GM23338 (cell line): ENCODE results near the gene FXYD6. TPM values are rescaled to one million over a fixed set of nuclear protein-coding genes. Genes with fewer than 3 reads are reported as not detected.
"Not testable (repeated sequence)": the region's sequence is repeated elsewhere in the genome, so short reads cannot be mapped to it uniquely, and the experiment has no call there.

Experiments used
- ATAC-seq: fragments of 200-7000 bp; cut with Tn5 transposase; 3 replicates; pipeline ENCODE4 v1.9.1; 2020
- DNase-seq: peaks from one replicate; pipeline ENCODE4 v3.0.0-alpha.2; 2015; ENCODE audit warnings: low spot score
- H2AFZ ChIP-seq: fragments of 200-600 bp; sonication (generic); 2 replicates; pipeline ENCODE4 v1.8.0; 2016; ENCODE audit warnings: antibody characterized with exemption, mild to moderate bottlenecking, moderate library complexity
- H3F3A ChIP-seq: fragments of 200-600 bp; sonication (generic); replicated peaks from 2 replicates; pipeline ENCODE4 v1.8.0; 2017; ENCODE audit warnings: antibody characterized with exemption, mixed run types, low read depth
- H3K27ac ChIP-seq: fragments of 200-600 bp; sonication (generic); 2 replicates; pipeline ENCODE4 v1.6.1; 2016; ENCODE audit warnings: low read depth
- H3K27me3 ChIP-seq: fragments of 200-600 bp; sonication (generic); 2 replicates; pipeline ENCODE4 v1.8.0; 2016; ENCODE audit warnings: mild to moderate bottlenecking, mixed run types, moderate library complexity; ENCODE audit not compliant: insufficient read depth
- H3K36me3 ChIP-seq: fragments of 200-600 bp; sonication (generic); 2 replicates; pipeline ENCODE4 v1.8.0; 2016; ENCODE audit warnings: mild to moderate bottlenecking; ENCODE audit not compliant: insufficient read depth
- H3K4me1 ChIP-seq: fragments of 200-600 bp; sonication (generic); 2 replicates; pipeline ENCODE4 v1.8.0; 2016; ENCODE audit warnings: mild to moderate bottlenecking, moderate library complexity; ENCODE audit not compliant: insufficient read depth
- H3K4me2 ChIP-seq: fragments of 200-600 bp; sonication (generic); 2 replicates; pipeline ENCODE4 v1.7.1; 2017; ENCODE audit warnings: mixed run types
- H3K4me3 ChIP-seq: fragments of 200-600 bp; sonication (generic); 2 replicates; pipeline ENCODE4 v1.6.1; 2016; ENCODE audit warnings: mixed run types
- H3K79me2 ChIP-seq: fragments of 200-600 bp; sonication (generic); replicated peaks from 2 replicates; pipeline ENCODE4 v1.8.0; 2017; ENCODE audit warnings: mild to moderate bottlenecking; ENCODE audit not compliant: insufficient read depth
- H3K9me2 ChIP-seq: fragments of 200-600 bp; sonication (generic); 2 replicates; pipeline ENCODE4 v1.8.0; 2017; ENCODE audit not compliant: insufficient read depth
- H4K20me1 ChIP-seq: fragments of 200-600 bp; sonication (generic); replicated peaks from 2 replicates; pipeline ENCODE4 v1.8.0; 2017; ENCODE audit warnings: mild to moderate bottlenecking; ENCODE audit not compliant: insufficient read depth
- H3K27ac Mint-ChIP-seq: 2 replicates; pipeline ENCODE4 v1.8.0; 2020; ENCODE audit warnings: inconsistent platforms, mild to moderate bottlenecking, moderate library complexity, mixed read lengths
- H3K27me3 Mint-ChIP-seq: 3 replicates; pipeline ENCODE4 v1.8.0; 2022; ENCODE audit warnings: low read depth, mild to moderate bottlenecking, moderate library complexity, mixed read lengths, inconsistent platforms; ENCODE audit not compliant: insufficient read depth, poor library complexity
- H3K36me3 Mint-ChIP-seq: 3 replicates; pipeline ENCODE4 v1.8.0; 2021; ENCODE audit warnings: low read depth, mild to moderate bottlenecking, inconsistent platforms, moderate library complexity, mixed read lengths
- H3K4me1 Mint-ChIP-seq: 3 replicates; pipeline ENCODE4 v1.8.0; 2020; ENCODE audit warnings: mild to moderate bottlenecking, inconsistent platforms, mixed read lengths
- H3K4me3 Mint-ChIP-seq: 3 replicates; pipeline ENCODE4 v1.8.0; 2021; ENCODE audit warnings: moderate library complexity, mild to moderate bottlenecking, inconsistent platforms, mixed read lengths
- H3K9me3 Mint-ChIP-seq: 3 replicates; pipeline ENCODE4 v1.8.0; 2020; ENCODE audit warnings: moderate library complexity, mild to moderate bottlenecking, inconsistent platforms, mixed read lengths
- CREB1 ChIP-seq: fragments of 250-450 bp; sonication (Bioruptor Pico); IDR thresholded peaks from 2 replicates; pipeline ENCODE4 v1.5.0; 2020; ENCODE audit warnings: low read depth, mild to moderate bottlenecking, moderate library complexity
- CTCF ChIP-seq, 2 experiments: fragments of 200-600 bp in 1 of 2; sonication (generic) in 1 of 2; conservative IDR thresholded peaks; 2 replicates each; pipeline versions ENCODE4 v1.5.1 to v1.6.1; 2016 to 2017; ENCODE audit warnings: antibody characterized with exemption in 2 of 2, low read depth in 2 of 2, mild to moderate bottlenecking in 2 of 2, moderate library complexity in 1 of 2
- EZH2phosphoT487 ChIP-seq: fragments of 200-600 bp; sonication (generic); IDR thresholded peaks from one replicate; pipeline ENCODE4 v1.8.1; 2018; ENCODE audit warnings: antibody characterized with exemption; ENCODE audit not compliant: unreplicated experiment
- NANOG ChIP-seq: IDR thresholded peaks from 2 replicates; pipeline ENCODE4 v1.6.1; 2016; ENCODE audit warnings: antibody characterized with exemption, borderline replicate concordance
- STAT1 ChIP-seq: IDR thresholded peaks from one replicate; pipeline ENCODE4 v1.6.1; 2016; ENCODE audit warnings: antibody characterized with exemption; ENCODE audit not compliant: unreplicated experiment
- ZNF114 ChIP-seq: fragments of 250-450 bp; sonication (Bioruptor Pico); IDR thresholded peaks from 2 replicates; pipeline ENCODE4 v1.5.0; 2020; ENCODE audit warnings: mild to moderate bottlenecking, moderate library complexity
- ZNF331 ChIP-seq: fragments of 250-450 bp; sonication (Bioruptor Pico); IDR thresholded peaks from 2 replicates; pipeline ENCODE4 v1.5.0; 2020; ENCODE audit warnings: low read depth, mild to moderate bottlenecking, moderate library complexity
- polyA plus RNA-seq: library from polyadenylated mRNA; unstranded; fragments of >200 nt; fragmentation: Nextera tagmentation; extraction: Ambion mirVana; gene quantifications from 2 replicates; pipeline ENCODE4 v1.2.1, GENCODE V29; 2016
- total RNA-seq: library from RNA; depleted of rRNA; stranded (reverse); fragments of >200 nt; shearing (Covaris generic); gene quantifications from 2 replicates; pipeline ENCODE4 v1.2.3, GENCODE V29; 2014
- TF ChIP-seq, protein P1 (sequence below): IDR thresholded peaks from one replicate; pipeline ENCODE4 v1.6.1; 2018; ENCODE audit warnings: antibody characterized with exemption; ENCODE audit not compliant: unreplicated experiment
- TF ChIP-seq, protein P2 (sequence below): IDR thresholded peaks from 2 replicates; pipeline ENCODE4 v1.6.1; 2016; ENCODE audit warnings: antibody characterized with exemption

Gene FXYD6
- total and polyA plus RNA-seq, 2 experiments from 2014 or later = 26.2 to 30.7 TPM

- peaks cover 36% of the 10 kb centered on the region for H3K4me1 ChIP-seq
- no peaks in the 10 kb centered on the region for H3K27me3 ChIP-seq
- DNase-seq = no peak
- H3K4me3 ChIP-seq = no peak overlapping the region
- H3F3A ChIP-seq = no peaks in the 10 kb centered on the region
- peaks cover 34% of the 10 kb centered on the region for H3K79me2 ChIP-seq
- Mint-ChIP-seq H3K27me3 (no peaks in the 10 kb centered on the region), H3K9me3 (no peaks in the 10 kb centered on the region), H3K27ac (no peak overlapping the region), H3K4me3 (no peak overlapping the region), H3K36me3 (no peaks in the 10 kb centered on the region), H3K4me1 (peaks cover 46% of the 10 kb centered on the region)
- H3K27ac ChIP-seq = no peak overlapping the region
- TF ChIP-seq NANOG (no peak), ZNF331 (CRISPR knock-in tag) (no peak), ZNF114 (CRISPR knock-in tag) (no peak), CREB1 (CRISPR knock-in tag) (no peak), EZH2phosphoT487 (no peak)
- TF ChIP-seq, protein P1, sequence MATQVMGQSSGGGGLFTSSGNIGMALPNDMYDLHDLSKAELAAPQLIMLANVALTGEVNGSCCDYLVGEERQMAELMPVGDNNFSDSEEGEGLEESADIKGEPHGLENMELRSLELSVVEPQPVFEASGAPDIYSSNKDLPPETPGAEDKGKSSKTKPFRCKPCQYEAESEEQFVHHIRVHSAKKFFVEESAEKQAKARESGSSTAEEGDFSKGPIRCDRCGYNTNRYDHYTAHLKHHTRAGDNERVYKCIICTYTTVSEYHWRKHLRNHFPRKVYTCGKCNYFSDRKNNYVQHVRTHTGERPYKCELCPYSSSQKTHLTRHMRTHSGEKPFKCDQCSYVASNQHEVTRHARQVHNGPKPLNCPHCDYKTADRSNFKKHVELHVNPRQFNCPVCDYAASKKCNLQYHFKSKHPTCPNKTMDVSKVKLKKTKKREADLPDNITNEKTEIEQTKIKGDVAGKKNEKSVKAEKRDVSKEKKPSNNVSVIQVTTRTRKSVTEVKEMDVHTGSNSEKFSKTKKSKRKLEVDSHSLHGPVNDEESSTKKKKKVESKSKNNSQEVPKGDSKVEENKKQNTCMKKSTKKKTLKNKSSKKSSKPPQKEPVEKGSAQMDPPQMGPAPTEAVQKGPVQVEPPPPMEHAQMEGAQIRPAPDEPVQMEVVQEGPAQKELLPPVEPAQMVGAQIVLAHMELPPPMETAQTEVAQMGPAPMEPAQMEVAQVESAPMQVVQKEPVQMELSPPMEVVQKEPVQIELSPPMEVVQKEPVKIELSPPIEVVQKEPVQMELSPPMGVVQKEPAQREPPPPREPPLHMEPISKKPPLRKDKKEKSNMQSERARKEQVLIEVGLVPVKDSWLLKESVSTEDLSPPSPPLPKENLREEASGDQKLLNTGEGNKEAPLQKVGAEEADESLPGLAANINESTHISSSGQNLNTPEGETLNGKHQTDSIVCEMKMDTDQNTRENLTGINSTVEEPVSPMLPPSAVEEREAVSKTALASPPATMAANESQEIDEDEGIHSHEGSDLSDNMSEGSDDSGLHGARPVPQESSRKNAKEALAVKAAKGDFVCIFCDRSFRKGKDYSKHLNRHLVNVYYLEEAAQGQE = no peak
- no peaks in the 10 kb centered on the region for H3K9me2 ChIP-seq
- no peak for ATAC-seq
- H4K20me1 ChIP-seq = peaks cover 17% of the 10 kb centered on the region
- no peak overlapping the region for H2AFZ ChIP-seq
- no peak overlapping the region for H3K4me2 ChIP-seq
- H3K36me3 ChIP-seq = no peaks in the 10 kb centered on the region
Measured at GRCh38 chr11:117866526-117866925, 9.9 kb downstream of the FXYD6 start.

- H3K4me2 ChIP-seq, H3K27me3 Mint-ChIP-seq, H3F3A ChIP-seq, H3K27ac ChIP-seq, ATAC-seq, H3K9me2 ChIP-seq, H3K27ac Mint-ChIP-seq, DNase-seq, H3K36me3 ChIP-seq, H3K36me3 Mint-ChIP-seq, H2AFZ ChIP-seq, H3K9me3 Mint-ChIP-seq, H3K27me3 ChIP-seq, H3K4me3 ChIP-seq, H3K4me3 Mint-ChIP-seq: not testable (repeated sequence)
- Histone ChIP-seq H3K79me2 (peaks cover 31% of the 10 kb centered on the region), H3K4me1 (peaks cover 38% of the 10 kb centered on the region), H4K20me1 (peaks cover 21% of the 10 kb centered on the region)
- peaks cover 49% of the 10 kb centered on the region for H3K4me1 Mint-ChIP-seq
Measured at GRCh38 chr11:117865546-117865945, 10.9 kb downstream of the FXYD6 start.

GRCh38 chr11:117863383-117863782 lies 13.1 kb downstream of the FXYD6 start:
- peaks cover 18% of the 10 kb centered on the region for H4K20me1 ChIP-seq
- Mint-ChIP-seq H3K36me3 (no peaks in the 10 kb centered on the region), H3K4me3 (no peak overlapping the region), H3K9me3 (no peaks in the 10 kb centered on the region; the same call in 2 of the 3 replicates), H3K4me1 (peaks cover 28% of the 10 kb centered on the region), H3K27ac (no peak overlapping the region), H3K27me3 (no peaks in the 10 kb centered on the region)
- peaks cover 32% of the 10 kb centered on the region for H3K79me2 ChIP-seq
- no peaks in the 10 kb centered on the region for H3K27me3 ChIP-seq
- no peak overlapping the region for H3K4me3 ChIP-seq
- no peak overlapping the region for H3K4me2 ChIP-seq
- H3K27ac ChIP-seq = no peak overlapping the region
- H2AFZ ChIP-seq = no peak overlapping the region
- no peaks in the 10 kb centered on the region for H3F3A ChIP-seq
- H3K36me3 ChIP-seq = no peaks in the 10 kb centered on the region
- DNase-seq = no peak
- peaks cover 20% of the 10 kb centered on the region for H3K4me1 ChIP-seq
- ATAC-seq = no peak
- no peaks in the 10 kb centered on the region for H3K9me2 ChIP-seq
- TF ChIP-seq NANOG (no peak), STAT1 (no peak), ZNF114 (CRISPR knock-in tag) (no peak), CREB1 (CRISPR knock-in tag) (no peak), CTCF (conservative IDR thresholded peaks at IDR 0.05; ENCODE audit: low read depth in 2 of 2) (no peak)
- TF ChIP-seq, protein P2, sequence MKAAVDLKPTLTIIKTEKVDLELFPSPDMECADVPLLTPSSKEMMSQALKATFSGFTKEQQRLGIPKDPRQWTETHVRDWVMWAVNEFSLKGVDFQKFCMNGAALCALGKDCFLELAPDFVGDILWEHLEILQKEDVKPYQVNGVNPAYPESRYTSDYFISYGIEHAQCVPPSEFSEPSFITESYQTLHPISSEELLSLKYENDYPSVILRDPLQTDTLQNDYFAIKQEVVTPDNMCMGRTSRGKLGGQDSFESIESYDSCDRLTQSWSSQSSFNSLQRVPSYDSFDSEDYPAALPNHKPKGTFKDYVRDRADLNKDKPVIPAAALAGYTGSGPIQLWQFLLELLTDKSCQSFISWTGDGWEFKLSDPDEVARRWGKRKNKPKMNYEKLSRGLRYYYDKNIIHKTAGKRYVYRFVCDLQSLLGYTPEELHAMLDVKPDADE = no peak
